HG02981 (cell line): ENCODE data around the gene HAP1.
"Not testable (repeated sequence)": the region's sequence is repeated elsewhere in the genome, so short reads cannot be mapped to it uniquely, and the experiment has no call there.

Experiments used
- ATAC-seq: cut with Tn5 transposase; IDR thresholded peaks from one replicate; pipeline ENCODE4 v1.9.1; 2021; ENCODE audit warnings: mild to moderate bottlenecking, moderate library complexity; ENCODE audit not compliant: unreplicated experiment

The HAP1 gene

GRCh38 chr17:41675157-41676057, 59.0 kb downstream of the HAP1 start:
- ATAC-seq, result not testable (repeated sequence)
